NCI-H460 (cell line): ENCODE results near the gene ACOD1. TPM values are rescaled to one million over a fixed set of nuclear protein-coding genes. Genes with fewer than 3 reads are reported as not detected.
"Not testable (repeated sequence)": the region's sequence is repeated elsewhere in the genome, so short reads cannot be mapped to it uniquely, and the experiment has no call there.

ENCODE experiments used
- DNase-seq: peaks from one replicate; pipeline ENCODE4 v3.0.0-alpha.2; 2016; ENCODE audit warnings: low read depth; ENCODE audit errors: extremely low read depth
- total RNA-seq: library from RNA; depleted of rRNA; stranded (reverse); fragments of >200 nt; shearing (Covaris generic); gene quantifications from 2 replicates; pipeline ENCODE4 v1.2.3, GENCODE V29; 2014

ACOD1 gene
- total RNA-seq, 1 experiment from 2014 or later: not detected

DNA sequence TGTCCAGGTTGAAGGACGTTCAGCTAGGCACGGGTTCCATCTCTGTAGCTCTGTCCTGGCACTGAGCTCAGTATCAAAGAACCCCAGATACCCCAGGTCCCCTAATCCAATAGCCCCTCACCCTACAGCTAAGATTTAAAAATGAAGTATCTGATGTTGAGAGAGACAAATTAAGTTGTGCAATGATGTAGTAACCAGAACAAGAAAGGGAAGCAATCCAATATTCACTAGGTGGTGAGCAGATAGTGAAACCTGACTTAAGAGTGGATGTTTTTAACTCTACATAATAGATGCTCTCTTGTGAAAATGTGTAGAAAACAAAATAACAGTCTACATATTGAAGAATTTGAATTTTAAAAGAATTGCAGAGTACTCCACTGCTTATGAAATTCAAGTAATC lies 1.8 kb downstream of the ACOD1 start:
- DNase-seq: no peak

DNA sequence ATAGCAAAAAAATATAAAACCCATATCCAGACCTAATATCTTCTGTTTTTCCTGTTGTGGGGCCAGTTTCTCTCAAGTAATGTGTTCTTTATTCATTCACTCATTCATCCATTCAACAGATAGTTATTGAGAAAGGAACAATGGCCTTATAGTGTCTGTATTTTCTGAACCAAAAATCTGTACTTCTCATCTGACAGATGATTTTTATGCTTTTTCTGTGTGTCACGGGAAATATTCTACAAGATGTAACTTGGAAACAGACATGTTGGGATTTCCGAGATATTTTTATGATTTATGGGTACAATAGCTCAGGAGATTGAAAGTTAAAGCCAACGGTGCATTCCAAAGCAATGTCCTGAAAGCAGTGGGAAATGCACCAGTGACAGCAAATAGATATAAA lies 5.7 kb downstream of the ACOD1 start:
- DNase-seq: no peak

DNA sequence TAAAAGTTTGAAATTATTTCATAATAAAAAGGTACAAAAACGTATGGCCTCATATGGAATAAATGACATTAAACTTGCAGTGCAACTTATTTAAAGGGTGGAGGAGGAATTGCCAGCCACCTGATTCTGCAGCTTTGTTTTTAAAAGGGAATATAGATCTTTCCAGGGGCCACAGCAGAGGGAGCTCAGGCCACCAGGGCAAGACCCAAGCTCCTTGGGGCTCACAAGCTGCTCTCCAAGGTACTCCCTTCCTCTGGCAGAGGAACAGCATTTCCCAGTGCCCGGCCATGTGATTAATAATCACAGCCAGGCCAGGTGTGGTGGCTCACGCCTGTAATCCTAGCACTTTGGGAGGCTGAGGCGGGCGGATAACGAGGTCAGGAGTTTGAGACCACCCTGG lies 6.2 kb downstream of the ACOD1 start:
- no peak for DNase-seq

DNA sequence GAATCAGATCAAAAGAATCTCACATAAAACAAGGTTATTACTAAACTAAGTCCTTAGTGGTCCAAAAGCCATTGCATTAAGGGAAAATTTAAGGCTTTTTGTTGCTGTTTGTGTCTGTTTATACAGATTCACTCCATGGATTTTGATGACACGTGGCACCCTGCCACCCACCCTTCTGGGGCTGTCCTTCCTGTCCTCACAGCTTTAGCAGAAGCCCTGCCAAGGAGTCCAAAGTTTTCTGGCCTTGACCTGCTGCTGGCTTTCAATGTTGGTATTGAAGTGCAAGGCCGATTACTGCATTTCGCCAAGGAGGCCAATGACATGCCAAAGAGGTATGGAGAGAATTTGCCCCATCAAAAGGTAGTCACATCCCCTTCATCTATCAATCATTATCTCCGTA lies 6.9 kb downstream of the ACOD1 start:
- DNase-seq: no peak

DNA sequence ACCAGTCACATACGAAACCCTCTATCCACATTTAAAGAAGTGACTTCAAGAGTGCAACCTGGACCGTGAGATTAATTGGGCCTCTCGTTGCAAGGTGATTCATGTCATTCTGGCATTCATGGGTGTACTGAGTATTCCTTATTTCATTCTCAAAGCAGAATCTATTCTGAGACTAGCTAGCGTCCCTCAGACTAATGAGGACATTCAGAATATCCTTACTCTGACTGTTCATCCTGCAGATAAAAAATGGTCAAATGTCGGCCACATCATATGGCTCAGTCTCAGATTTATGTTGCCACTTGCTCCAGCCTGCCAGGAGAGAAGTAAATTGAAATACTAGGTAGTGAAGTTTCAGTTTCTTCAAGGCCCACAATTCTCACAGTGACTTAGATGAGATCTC lies 7.3 kb downstream of the ACOD1 start:
- DNase-seq: no peak

DNA sequence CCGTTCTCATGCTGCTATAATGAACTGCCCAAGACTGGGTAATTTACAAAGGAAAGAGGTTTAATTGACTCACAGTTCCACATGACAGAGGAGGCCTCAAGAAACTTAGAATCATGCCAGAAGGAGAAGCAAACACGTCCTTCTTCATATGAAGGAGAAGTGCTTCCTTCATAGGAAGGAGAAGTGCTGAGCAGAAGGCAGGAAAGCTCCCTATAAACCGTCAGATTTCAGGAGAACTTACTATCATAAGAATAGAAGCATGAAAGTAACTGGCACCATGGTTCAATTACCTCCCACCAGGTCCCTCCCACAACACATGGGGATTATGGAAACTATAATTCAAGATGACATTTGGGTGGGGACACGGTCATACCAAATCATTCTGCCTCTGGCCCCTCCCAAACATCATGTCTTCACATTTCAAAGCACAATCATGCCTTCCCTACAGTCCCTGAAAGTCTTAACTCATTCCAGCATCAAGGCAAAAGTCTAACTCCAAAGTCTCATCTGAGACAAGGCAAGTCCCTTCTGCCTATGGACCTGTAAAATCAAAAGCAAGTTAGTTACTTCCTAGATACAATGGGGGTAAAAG lies 10.6 kb downstream of the ACOD1 start:
- no peak for DNase-seq

DNA sequence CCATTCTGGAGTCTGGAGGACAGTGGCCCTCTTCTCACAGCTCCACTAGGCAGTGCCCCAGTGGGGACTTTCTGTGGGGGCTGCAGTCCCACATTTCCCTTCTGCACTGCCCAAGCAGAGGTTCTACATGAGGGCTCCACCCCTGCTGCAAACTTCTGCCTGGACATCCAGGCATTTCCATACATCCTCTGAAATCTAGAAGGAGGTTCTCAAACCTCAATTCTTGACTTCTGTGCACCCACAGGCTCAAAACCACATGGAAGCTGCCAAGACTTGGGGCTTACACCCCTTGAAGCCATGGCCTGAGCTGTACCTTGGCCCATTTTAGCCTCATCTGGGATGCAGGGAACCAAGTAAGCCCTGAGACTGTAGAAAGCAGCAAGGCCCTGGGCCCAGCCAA lies 11.4 kb downstream of the ACOD1 start:
- DNase-seq: not testable (repeated sequence)

DNA sequence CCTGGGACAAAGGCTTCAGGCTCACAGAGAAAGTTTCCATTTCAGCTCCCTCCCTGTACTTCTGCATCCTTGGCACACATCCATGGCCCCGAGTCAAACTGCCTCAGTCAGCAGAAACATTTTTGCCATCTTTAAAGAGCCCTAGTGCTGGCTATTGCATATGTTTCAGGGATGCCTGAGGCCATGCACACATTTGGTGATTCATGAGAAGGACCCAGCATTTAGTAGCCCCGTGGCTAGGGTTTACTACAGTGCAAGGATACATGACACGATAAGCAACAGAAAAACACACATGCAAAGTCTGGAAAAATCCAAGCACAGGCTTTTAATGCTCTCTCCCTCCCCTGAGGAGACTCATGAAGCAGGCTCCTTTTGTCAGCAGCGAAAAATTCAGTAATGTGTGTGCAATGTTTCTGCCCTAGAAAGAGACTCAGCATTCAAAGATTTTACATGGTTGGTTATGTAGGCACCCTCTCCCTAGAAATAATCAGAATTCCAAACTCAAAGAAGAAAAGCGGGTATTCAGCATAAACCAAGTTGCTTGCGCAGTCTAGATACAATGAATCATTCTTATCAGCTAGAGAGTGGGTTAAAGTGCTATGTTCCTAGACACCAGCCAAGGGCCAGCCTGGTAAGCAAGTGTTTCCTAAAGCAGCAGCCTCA lies 17.6 kb downstream of the ACOD1 start:
- no peak for DNase-seq

DNA sequence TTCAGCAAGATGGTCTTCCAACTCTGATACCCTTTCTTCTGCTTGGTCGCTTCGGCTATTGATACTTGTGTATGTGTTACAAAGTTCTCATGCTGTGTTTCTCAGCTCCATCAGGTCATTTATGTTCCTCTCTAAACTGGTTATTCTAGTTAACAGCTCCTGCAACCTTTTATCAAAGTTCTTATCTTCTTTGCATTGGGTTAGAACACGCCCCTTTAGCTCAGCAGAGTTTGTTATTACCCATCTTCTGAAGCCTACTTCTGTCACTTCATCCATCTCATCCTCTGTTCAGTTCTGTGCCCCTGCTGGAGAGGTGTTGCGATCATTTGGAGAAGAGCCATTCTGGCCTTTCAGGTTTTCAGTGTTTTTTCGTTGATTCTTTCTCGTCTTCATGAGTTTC lies 18.7 kb downstream of the ACOD1 start:
- DNase-seq: no peak

DNA sequence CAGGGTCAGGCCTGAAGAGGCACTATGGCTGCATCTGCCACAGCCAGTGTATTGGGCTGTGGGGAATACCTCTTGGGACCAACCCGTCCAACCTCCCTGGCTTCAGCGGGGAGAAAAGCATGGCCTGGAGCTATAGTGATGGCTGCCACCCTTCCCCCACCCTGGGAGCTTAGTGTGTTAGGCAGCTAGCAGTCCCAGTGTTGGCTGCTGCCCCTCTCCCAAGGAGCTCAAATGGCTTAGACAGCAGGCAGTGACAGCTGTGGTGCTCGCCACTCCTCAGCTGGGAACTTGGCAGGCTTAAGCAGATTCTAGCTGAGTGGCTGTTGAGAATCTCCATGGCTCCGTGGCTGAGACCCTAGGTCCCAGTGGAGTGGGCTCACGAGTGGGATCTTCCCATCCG lies 19.7 kb downstream of the ACOD1 start:
- no peak for DNase-seq

DNA sequence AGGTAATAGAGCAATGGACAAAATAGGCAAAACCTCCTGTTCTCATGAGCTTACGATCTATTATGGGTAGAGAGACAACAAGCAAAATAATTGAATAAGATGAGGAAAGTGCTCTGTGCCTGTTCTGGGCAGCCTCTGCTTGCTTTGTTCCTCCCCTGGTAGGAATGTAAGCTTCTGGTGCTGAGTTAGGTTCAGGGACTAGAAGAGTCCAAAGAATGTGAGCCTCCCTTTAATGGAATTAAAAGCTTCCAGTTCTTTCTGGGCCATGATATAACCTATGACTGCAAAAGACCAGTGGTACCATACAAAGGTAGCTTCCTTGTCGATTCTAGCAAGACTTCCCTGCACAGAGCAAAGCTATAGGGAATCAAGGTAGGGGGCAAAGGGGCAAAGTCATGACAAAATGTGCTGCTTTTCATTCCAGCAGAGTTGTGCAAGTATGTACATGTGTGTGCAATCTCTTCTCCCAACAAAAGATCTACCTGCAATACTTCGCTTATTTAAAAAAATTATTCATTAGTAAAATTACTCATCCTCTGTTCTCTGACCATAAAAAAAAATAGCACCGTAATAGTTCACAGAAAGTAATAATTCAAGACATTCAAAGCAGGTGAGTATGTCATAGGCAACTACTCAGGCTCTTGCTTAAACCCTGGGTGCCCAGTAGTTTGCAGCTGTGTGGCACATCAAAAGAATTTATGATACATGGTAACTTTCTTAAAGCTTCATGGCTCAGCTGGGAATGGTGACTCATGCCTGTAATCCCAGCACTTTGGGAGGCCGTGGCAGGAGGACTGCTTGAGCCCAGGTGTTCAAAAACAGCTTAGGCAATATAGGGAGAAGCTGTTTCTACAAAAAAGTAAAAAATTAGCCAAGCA lies 21.4 kb downstream of the ACOD1 start:
- no peak for DNase-seq

DNA sequence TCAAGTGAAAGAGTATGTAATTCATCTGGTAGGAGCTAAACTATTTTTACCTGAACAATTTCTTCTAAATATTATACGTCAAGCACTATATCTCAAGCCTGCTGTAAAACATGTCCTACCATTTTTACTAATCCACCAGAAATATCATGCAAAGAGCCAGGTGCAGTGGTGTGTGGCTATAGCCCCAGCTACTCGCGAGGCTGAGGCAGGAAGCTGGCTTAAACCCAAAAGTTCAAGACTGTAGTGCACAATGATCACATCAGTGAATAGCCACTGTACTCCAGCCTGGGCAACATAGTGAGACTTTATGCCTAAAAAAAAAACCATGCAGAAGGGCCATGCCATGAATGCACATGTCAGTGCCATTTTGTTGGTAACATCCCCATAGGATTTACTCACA lies 22.9 kb downstream of the ACOD1 start:
- no peak for DNase-seq

DNA sequence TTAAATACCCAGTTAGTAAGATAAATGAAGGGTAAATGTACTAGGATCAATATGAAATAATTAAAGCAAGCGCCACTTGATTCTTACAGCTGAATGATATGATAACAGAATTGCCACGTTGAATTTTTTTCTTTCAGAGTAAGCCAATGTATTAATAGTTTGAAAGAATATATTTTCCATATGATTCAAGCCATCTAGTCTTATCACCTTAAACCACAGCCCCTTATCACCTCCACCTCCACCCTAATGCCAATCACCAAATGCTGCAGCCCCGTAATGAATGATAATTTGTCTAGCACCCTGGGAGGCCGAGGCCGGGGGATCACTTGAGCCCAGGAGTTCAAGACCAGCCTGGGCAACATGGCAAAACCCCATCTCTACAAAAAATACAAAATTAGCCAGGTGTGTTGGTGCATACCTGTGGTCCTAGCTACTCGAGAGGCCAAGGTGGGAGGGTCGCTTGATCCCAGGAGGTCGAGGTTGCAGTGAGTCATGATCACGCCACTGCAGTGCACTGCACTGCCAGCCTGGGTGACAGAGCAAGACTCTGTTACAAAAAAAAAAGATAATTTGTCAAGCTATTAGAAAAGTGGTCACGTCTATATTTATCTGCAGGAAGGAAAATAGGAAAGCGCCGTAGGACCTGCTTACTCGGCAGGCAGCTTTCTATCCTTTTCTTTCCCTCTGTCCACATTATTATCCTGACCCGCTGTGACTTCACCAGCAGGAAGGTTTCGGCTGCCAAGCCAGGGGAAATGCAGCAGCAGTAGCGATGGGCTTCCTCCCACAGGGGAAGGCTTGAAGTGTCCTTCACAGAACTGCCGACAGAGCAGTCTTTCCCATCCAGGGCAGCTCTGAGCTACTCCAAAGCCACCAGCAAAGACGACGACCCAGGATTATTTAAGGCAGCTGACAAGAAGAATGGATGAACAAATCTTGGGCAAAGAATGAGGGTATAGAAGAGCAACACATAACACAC lies 23.8 kb downstream of the ACOD1 start:
- DNase-seq: no peak

DNA sequence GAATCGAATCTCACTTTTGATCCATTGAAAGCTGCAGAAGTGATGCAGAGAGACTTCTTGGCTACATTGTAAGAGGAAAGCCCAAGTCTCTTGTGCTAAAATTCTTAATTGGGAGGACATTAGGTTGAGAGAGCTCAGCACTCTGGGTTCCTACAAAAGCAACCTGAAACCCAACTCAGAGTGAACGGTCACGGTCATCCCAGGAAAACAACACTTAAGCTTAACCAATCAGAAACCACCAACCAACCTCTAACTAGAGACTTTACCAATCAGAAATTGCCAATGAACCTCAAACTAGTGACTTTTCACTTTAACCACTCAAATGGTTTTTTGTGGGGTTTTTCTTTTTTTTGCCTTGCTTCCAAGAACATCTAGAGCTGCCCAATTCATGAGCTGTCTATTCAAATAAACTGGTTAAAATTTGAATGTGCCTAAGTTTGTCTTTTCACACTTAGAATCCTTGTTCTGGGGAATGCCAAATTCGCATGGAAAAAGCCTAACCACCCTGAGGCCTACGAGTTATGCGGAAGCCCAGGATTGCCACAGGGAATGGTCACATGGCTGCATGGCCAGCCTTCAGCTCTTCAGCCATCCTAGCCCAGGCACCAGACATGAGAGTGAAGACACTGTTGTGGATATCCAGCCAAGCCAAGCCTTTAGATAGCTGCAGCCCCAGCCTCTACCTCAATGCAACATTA lies 25.8 kb downstream of the ACOD1 start:
- DNase-seq: no peak

DNA sequence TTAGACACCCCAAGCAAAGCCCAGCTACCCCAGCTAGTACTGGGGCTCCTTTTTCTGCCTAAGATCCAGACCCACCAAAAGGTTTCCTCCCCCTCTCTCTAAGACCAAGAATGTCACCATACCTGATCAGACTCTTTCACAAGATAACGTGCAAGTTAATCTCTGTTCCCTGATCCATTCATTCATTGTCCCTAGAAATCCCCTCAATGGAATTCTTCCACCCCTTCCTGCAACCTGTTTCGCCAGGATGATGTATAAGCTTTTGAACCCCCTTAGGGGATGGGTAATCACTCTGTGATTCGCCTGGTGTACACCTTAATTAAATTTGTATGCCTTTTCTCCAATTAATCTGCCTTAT lies 26.3 kb downstream of the ACOD1 start:
- DNase-seq: no peak

DNA sequence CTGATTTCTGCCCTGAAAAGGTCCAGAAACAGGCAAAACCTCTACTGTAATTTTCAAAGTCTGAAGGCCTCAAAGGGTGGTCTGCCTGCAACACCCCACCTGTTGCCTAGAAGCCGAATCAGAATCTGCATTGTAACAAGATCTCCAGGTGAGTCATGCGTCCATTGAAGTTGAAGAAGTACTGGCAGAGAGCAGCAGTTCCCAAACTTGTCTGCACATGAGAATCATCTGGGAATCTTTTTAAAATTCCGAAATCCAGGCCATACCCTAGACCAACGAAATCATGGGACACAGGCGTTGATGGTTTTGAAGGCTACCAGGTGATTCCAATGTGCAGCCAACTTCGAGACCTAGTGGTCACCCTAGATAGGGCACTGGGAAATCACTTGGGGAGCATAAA lies 27.6 kb downstream of the ACOD1 start:
- no peak for DNase-seq

DNA sequence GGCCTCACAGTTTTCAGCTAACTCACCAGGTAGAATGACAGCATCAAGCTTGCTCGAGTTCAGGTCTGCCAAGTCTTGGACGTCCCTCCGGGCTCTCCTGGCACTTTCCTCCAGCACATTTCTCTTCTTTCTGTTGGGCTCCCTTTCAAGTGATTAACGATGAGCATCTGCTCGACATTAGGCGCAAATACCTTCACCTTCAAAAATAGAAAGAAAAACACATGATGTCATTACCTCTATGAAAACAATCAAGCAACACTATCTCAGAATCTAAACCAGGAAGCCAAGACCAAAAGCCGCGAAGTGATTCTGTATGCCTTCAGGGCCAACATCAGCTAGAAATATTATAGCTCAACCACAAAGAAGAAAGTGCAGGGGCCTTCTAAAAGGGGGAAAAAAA lies 28.2 kb downstream of the ACOD1 start:
- no peak for DNase-seq

DNA sequence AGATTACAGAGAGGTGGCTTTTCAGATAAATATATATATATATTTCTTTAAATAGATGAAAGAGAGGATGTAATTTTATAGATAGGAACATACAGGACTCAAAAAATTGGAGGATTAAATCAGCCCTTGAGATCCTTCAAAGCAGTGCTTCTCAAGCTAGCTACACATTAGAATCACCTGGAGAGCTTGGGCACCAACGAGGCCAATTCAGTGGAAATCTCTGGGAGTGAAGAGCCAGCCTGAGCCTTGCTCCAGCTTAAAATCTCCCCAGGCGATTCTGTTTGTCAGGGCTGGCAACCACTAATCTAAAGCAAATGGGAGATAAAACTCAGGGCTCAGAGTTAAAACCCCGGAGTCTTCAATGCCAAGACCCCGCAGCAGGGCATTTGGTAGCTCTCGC lies 28.6 kb downstream of the ACOD1 start:
- DNase-seq: no peak

DNA sequence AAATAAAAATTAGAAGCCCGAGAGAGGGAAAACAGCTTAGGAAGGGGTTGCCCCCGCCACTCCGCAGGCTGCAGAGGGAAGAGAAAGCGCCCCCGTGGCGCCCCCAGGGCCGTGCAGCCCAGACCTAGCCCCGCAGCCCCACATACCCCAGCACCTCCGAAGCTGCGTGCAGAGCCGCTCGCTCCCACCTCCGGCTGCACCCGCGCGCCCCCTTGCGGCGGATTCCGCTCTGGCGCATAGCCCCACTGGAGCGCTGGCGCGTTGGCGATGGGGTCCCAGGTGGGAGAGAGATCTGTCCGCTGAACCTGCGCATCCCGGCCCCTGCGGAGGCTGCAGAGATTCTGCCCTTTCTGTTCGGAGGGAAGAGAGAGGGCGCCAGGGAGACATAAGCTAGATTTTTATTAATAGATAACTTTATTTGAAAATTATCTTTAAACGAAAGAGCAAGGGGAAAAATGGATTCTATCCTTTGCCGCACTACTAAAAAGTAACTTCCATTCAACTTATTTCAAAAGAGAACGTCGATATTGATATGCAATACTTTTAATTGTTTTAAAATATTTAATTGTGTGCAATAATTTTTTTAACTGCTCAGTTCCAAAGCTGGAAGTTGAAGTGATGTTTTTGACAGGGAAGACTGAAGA lies 31.9 kb downstream of the ACOD1 start:
- DNase-seq: peak; percentile 56

DNA sequence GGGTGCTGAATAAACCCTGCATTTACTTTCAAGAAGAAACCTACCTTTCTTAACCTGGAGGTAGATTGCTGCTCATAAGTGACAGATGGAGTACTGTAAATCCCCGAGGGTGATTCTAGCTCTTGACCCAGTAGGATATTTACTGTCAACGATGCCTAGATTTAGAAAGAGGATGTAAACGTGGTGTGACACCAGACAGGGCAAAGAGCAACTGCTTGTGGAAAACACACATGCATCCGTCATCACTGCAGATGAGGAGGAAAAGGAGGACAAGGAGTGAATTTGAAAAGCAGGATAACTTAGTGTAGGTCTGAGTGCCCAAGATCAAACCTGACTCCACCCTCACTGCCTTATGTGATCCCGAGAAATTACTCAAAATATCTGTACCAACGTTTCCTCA lies 33.8 kb downstream of the ACOD1 start:
- DNase-seq: no peak
